ENCODE data around the gene NEIL1.
"Not testable (repeated sequence)": the region's sequence is repeated elsewhere in the genome, so short reads cannot be mapped to it uniquely, and the experiment has no call there.

NEIL1 gene

DNA sequence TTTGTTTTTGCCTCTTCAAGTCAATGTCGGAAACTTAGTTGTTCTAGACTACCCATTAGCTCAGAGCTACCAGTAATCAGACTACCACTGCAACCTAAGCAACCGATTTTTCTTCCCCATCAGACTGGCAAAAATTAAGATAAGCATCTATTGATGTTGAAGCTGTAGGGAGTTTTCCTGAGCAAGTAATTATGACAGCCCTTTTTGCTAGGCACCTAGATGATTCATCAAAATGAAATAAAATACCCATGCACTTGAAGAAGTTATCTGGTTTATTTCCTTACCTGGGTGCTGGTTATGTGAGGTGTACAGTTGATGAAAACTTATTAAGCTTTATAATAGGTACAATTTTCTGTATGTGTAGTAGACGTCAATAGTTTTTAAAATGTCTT, 11.5 kb upstream of the NEIL1 start:
- no peak for DNase-seq

DNA sequence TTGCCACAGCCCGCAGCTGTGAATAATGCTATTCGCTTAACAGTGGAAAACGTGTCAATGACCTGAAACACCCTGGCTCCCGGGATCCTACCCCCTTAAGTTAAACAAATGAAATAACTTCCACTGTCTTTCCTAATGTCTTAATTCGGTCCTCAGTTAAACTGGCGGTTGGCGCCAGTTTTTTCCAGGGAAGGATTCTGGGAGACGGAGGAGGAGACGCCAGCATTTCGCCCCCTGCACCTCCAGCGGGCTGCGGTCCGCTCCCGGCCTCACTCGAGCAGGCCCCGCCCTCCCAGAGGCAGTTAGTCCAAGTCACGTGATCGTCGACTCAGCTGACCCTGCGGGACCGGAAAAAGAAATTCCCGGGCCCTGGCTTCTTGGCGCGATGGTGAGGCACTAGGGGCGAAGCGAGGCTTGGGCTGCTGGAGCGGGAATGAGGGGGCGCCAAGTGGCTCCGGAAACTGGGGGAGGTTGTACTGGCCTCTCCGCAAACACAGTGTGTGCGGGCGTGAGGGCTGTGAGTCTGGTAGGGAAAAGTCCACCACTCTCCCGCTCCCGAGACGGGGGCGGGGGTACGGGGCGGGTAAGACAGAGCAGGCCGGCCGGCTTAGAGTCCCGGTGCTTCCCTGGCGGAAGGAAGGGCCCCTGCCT, 11.0 kb upstream of the NEIL1 start, which contains the start of gene COMMD4:
TSS of gene COMMD4 (plus strand) at position 359 of the 651 bp plus-strand sequence. CDS start at position 386, 27 bp downstream.
- DNase-seq = peak; percentile 77

DNA sequence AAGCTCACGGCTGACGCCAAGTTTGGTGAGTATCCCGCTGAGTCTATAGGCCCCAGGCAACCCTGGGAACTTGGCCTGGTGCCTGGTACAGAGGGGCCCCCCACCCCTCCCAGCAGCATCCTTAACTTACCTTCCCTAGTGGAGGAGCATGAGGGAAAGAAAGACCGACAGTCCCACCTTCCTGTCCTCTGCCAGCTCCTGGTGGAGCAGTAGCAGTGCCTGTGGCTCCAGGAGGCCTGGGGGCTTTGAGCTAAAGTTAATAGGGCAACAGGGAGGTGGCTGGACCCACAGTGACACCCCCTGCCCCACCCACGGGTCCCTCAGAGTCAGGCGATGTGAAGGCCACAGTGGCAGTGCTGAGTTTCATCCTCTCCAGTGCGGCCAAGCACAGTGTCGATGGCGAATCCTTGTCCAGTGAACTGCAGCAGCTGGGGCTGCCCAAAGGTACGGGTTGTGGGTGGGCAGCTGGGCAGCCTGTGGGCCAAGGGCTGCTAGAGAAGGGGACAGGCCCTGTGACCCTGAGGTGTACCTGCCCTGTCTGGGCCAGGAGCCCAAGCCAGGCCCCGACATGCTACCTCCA, 8.1 kb upstream of the NEIL1 start:
- DNase-seq = no peak

DNA sequence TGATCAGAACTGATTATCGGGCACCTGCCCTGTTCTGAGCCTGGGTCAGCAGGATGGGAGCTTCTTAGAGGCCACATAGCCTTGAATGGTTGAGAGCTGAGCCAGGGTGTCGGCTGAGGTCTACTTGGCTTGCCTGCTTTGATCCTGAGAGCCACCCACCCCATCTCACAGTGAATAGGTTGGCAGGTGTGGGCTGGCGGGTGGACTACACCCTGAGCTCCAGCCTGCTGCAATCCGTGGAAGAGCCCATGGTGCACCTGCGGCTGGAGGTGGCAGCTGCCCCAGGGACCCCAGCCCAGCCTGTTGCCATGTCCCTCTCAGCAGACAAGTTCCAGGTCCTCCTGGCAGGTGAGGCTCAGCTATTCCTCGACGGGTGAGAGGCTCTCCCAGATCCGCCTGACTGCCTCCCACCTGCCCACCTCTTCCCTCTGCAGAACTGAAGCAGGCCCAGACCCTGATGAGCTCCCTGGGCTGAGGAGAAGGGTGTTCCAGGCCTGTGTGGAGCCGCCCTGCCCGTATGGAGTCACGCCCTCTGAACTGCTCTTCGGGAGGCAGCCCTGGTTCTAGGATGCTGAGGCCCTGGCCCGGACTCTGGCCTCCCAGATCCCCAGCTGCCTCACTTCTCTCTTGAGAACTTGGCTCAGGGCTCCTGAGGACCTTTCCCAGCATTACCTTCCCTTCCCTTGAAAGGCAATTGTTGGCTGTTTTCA, 7.2 kb upstream of the NEIL1 start:
- DNase-seq = no peak

DNA sequence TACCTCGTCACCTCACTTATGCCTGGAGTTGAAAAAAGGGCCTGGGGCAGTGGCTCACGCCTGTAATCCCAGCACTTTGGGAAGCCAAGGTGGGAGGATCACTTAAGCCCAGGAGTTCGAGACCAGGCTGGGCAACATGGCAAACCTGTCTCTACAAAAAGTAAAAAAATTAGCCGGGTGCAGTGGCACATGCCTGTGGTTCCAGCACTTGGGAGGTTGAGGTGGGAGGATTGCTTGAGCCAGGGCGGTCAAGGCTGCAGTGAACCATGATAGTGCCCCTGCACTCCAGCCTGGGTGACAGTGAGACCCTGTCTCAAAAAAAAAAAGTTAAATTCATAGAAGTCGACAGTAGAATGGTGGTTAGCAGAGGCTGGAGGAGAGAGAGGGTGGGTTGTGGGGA, 4.6 kb upstream of the NEIL1 start:
- no peak for DNase-seq

DNA sequence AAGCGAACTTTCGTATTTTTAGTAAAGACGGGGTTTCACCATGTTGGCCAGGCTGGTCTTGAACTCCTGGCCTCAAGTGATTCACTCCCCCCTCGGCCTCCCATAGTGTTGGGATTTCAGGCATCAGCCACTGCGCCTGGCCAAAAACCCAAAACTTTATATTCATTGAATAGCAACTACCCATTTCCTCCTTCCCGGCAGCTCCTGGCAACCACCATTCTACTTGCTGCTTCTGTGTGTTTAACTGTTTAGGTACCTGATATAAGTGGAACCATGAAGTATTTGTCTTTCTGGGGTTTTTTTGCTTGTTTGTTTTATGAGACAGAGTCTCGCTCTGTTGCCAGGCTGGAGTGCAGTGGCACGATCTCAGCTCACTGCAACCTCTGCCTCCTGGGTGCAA, 2.9 kb upstream of the NEIL1 start:
- not testable (repeated sequence) for DNase-seq

DNA sequence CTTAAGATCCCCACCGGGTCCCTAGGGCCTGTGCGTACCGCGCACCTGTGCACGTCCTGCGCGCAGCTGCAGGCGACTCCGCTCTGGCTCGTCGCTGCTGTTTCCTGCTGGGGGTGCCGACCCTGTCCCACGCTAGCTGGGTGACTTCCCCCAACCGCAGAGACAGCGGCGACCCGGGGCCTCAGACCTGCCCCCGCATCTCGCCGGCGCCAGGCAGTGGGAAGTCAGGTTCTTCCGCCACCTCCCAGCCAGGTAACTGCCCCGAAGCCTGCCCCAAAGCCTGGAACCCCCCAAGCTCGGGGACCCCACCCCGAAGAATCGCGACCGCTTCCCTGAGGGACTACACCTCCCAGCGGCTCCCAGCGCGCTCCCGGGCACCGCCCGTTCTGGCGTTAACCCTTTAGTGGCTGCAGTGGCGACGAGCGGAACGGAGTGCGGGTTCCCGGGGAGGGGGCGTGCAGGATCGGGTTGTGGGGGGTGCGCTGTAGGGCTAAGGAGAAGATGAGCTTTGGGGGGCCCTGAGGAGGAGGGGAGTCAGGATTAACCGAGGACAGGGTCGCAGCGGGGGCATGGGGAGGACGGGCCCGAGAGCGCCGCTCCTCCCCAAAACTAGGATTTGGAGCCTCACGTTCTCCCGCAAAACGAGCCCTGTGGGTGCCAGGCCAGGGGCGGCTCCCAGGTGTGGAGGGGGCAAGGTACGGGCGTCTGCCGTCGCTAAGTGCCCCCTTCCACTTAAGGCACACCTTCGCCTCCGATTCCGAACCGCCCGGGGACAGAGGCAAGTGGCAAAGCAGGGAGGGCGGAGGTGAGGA, 589 bp downstream of the NEIL1 start:
- DNase-seq = peak; percentile 59

DNA sequence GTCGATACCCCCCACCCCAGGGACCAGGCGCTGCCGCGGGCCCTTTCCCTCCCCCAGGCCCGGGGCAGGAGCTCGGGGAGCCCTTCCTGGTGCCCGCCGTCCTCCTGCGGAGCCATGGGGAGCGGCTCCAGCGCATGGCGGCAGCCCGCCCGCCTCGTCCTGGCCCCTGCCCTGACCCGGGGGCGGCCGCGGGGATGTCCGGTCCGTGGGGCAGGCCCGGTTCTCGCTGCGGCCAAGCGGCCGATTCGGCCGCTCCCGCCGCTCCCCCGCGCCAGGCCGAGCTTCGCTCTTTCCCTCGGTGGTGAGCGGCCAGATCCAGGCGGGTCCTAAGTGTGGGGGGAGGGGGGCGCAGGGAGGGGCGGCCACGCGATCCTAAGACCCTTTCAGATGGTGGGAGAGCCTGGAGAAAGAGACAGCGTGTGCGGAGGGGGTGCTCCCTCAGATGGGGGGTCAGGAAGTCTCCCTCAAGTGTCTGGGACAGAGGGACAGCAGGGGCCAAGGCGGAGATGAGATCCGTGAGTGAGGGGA, 1.3 kb downstream of the NEIL1 start:
- no peak for DNase-seq

DNA sequence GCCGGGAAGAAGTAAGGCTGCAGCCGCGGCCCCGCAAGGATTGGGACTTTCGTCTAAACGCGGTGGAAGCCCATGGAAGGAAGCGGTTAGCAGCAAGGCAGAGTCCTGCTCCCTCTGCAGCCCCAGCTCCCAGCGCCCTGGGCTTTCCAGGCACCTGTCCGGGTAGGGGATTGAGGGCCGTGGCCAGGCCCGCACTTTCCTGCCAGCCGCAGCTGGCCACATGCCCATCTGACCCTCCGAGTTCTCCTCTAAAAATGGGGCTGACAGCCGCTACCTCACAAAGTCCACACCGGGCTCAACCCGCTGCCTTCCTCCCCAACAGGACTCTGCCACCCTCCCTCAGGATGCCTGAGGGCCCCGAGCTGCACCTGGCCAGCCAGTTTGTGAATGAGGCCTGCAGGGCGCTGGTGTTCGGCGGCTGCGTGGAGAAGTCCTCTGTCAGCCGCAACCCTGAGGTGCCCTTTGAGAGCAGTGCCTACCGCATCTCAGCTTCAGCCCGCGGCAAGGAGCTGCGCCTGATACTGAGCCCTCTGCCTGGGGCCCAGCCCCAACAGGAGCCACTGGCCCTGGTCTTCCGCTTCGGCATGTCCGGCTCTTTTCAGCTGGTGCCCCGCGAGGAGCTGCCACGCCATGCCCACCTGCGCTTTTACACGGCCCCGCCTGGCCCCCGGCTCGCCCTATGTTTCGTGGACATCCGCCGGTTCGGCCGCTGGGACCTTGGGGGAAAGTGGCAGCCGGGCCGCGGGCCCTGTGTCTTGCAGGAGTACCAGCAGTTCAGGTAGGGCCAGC, 1.9 kb downstream of the NEIL1 start:
- DNase-seq = no peak

DNA sequence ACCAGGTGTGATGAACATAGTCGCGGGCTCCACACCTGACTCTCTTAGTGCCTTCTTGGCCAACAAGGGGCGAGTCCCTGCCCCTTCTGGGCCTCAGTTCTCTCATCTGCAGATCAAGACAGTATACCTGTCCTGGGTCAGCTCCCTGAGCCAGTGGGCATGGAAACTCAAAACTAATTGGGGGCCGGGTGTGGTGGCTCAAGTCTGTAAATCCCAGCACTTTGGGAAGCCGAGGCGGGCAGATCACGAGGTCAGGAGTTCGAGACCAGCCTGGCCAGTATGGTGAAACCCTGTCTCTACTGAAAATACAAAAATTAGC, 2.5 kb downstream of the NEIL1 start:
- DNase-seq = not testable (repeated sequence)

DNA sequence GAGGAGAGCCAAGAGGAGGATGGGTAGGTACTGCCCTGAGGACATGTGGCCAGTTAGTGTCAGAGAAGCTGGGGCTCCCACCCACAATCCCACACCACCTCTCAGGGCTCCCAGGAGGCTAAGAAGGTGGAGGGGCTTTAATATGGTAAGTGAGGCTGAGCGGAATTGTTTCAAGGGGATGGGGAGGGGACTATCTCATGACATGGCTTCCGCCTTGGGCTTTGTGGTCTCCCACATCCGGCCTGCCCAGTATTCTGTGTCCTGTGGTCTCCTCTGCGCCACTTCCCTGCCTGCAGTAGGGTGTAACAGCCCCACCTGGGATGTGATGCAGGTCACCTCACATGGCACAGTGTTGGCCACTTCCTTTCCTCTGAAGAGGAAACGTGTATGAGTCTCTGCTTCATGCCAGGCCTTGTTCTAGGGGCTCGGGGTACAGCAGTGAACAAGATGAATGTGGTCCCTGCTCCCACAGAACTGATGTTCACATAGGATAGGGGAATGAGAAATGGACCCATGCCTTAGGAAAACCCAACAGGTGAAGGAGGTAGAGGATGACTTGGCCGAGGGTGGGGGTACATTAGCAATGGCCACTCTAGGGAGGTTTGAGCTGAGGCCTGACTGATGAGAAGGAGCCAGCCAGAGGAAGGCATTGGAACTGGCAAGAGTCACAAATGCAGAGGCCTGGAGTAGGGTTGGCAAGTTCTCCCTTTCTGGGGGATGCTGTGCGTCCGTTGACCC, 3.2 kb downstream of the NEIL1 start:
- peak; percentile 88 for DNase-seq

DNA sequence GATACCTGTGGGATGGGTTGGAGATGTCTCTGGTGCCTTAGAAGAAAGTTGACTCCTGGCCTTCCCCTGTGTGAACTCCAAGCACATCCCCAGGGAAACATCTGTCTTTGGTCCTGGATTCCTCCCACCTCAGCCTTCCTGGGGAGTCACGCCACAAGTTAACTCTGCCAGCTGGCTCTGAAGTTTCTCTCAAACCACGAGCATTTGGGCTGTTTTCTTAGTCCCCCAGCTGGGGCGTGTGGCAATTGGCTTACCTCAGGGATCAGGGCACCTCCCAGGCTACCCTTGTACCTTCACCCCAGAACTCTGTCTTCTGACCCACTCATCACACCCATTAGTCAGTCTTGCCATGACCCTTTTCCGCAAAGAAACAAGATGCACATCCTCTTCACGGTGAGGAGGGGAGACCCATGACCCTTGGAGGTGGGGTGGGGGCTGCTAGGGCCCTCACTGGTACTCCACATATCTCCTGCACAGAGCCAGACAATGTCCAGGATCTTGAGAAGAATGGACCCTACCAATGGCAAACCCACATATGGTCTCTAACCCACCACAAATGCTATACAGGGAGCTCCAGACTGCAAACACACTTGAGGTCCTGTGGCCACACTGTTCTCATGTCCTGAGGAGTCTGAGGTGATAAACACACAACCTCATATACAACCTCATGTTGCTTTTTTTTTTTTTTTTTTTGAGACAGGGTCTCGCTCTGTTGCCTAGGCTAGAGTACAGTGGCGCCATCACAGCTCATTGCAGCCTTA, 3.9 kb downstream of the NEIL1 start:
- no peak for DNase-seq

DNA sequence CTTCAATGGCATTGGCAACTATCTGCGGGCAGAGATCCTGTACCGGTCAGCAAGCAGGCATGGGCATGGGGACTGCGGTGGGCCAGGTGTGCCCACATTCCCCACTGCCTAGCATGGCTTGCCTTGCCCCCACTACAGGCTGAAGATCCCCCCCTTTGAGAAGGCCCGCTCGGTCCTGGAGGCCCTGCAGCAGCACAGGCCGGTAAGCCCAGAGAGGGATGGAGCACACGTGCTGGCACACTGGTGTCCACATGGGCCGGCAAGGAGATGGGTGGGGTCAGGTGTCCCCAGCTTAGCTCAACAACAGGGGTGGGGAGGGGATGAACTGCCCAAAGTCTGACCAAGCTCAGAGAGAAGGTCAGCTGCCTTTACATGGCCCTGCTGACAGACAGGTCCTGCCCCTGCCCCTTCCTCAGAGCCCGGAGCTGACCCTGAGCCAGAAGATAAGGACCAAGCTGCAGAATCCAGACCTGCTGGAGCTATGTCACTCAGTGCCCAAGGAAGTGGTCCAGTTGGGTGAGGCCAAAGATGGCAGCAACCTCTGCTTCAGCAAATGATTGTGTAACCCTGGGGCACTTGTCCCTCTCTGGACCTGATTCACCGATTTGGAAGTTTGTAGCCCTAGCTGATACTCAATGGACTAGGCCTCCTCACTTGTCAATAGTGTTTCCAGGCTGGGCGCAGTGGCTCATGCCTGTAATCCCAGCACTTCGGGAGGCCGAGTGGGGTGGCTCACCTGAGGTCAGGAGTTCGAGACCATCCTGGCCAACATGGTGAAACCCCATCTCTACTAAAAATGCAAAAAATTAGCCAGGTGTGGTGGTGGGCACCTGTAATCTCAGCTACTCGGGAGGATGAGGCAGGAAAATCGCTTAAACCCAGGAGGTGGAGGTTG, 5.6 kb downstream of the NEIL1 start:
- no peak for DNase-seq

DNA sequence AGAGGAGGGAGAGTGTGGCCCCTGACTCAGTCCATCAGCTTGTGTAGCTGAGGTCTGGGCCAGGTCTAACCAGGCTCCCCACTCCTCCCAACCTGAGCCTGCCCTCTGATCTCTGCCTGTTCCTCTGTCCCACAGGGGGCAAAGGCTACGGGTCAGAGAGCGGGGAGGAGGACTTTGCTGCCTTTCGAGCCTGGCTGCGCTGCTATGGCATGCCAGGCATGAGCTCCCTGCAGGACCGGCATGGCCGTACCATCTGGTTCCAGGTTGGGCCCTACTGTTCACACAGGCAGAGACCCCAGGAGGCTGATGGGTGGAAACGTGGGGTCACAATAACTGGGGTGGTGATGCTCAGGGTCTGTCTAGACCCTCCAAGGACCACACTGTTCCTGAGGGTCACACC, 6.8 kb downstream of the NEIL1 start:
- no peak for DNase-seq

DNA sequence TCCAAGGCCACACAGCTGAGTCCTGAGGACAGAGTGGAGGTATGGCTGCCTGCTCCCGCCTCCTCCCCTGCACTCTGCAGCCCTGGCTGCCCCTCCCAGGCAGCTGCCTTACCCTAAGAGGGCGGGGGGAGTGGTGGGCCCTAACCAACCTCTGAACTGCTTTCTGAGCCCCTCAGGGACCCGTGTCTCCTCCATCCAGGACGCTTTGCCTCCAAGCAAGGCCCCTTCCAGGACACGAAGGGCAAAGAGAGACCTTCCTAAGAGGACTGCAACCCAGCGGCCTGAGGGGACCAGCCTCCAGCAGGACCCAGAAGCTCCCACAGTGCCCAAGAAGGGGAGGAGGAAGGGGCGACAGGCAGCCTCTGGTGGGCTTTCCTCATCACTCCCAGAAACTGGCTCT, 7.6 kb downstream of the NEIL1 start:
- no peak for DNase-seq

DNA sequence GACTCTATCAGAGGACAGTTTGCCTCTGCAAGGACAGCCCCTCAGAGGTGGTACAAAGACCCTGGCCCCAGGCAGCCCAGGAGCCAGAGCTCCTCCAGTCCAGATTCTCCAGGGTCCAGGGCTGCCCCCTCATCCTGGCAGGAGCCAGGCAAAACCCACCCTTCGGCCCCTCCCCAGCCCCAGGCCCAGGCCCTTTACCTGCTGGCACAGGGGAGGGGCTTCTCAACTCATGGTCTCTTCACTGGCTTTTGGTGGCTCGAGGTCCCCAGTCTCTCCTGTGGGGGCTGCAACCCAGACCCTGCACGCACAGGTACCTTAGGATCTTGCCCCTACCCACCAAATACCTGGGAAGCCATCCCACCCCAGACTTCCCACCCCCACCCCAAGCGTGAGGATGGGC, 8.5 kb downstream of the NEIL1 start:
- no peak for DNase-seq

DNA sequence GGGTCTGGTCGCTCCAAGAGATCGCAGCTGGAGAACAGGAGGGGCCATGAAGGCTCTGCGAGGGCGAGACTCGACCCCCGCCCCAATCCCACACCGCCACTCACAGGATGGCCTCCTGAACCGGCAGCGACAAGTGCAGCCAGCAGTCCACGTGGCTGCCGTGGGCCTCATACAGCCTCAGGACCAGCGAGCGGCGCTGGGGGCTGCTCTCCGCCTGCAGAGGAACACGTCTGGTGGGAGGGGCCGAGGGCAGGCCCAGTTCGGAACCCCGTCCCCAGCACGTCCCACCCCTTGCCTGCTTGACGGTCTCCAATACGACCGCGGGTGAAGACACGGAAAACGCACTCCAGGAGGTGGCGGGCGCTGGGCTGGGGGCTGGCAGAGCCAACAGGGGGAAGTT, 9.2 kb downstream of the NEIL1 start:
- DNase-seq = no peak

DNA sequence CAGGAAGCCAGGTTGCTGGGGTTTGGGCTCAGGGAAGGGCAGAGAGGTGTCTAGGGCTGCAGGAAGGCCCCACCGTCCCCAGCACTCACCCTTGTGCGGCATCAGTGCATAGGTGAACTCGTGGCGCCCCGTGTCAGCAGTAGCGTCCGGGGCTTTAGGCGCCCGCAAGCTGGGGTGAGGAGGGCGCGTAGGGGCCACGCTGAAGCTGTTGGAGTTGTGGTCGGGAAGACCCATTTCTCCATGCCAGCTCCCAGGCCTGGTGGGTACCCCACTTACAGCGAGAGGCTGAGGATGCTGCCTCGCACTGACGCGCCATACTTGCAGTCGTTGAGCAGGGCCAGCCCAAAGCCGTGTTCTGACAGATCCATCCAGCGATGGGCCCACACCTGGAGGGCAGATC, 9.7 kb downstream of the NEIL1 start:
- no peak for DNase-seq

DNA sequence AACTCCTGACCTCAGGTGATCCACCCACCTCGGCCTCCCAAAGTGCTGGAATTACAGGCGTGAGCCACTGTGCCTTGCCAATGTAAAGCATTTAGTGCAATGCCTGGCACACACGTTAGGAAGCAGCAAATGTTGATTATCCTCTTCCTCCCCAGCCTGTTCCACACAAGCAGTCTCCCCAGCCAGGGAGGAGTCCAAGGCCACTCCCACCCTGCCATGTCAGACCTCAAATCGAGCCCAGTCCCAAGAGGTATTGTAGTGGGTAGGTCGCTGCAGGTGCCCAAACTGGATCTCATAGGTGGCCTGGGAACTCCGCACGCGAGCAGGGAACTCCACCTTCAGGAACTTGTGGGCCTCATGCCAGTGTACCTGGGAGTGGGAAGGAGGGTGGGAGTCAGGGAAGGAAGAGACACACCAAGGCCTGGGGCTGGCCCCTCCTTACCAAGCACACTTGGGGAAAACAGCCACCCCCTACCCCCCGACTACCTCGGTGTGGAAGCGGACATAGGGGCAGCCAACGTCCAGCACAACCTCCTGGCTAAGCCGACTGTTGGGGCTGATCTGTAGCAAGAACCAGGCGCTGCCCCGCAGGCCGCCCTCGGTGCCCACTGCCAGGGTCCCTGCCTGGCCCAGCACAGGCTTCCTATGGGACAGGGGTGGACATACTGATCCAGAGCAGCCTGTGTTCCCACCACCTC, 11.3 kb downstream of the NEIL1 start:
- no peak for DNase-seq

Data from CD4-positive, alpha-beta T cell treated with Interleukin-17A for 1 hour (primary cell).